ENCODE data around the gene POMGNT1. TPM values are rescaled to one million over a fixed set of nuclear protein-coding genes. Genes with fewer than 3 reads are reported as not detected.

POMGNT1 gene
- total and polyA plus RNA-seq, 10 of the 15 experiments (the other 5 are each of a cell fraction or from before 2014, with no cell fraction given): 8.6 to 35.2 (median 29.5) TPM

- TF ChIP-seq JUNB (IDR thresholded peaks at IDR 0.05) (no peak), MTA3 (IDR thresholded peaks at IDR 0.05; ENCODE audit: borderline replicate concordance, low read length) (no peak), E2F8 (IDR thresholded peaks at IDR 0.05; ENCODE audit: low read depth, partially characterized antibody) (no peak), ZBTB40 (IDR thresholded peaks at IDR 0.05; ENCODE audit: borderline replicate concordance) (no peak), ZSCAN29 (IDR thresholded peaks at IDR 0.05) (no peak)
Observed at GRCh38 chr1:46206399-46206798, 8.2 kb upstream of the POMGNT1 start (continued).

GRCh38 chr1:46205791-46206190 is 7.6 kb upstream of the POMGNT1 start:
- Histone ChIP-seq H3K36me3 (ENCODE audit: control insufficient read depth in 2 of 2, insufficient read depth in 2 of 2, low read length in 1 of 2) (no peaks in the 10 kb centered on the region), H3K27ac (ENCODE audit: control insufficient read depth, insufficient read depth) (no peak overlapping the region), H4K20me1 (ENCODE audit: control insufficient read depth, insufficient read depth) (no peaks in the 10 kb centered on the region), H3K4me1 (ENCODE audit: control insufficient read depth, insufficient read depth, low read length) (peaks cover 3% of the 10 kb centered on the region; the same call in 1 of the 2 replicates), H3K79me2 (ENCODE audit: control insufficient read depth, insufficient read depth, low read length) (no peaks in the 10 kb centered on the region), H3K9ac (ENCODE audit: control insufficient read depth, insufficient read depth, low read length) (no peak overlapping the region), H3K4me2 (ENCODE audit: control insufficient read depth, insufficient read depth) (no peak overlapping the region), H3K9me3 (replicated peaks; ENCODE audit: control insufficient read depth, insufficient read depth, low read length) (no peaks in the 10 kb centered on the region), H3K27me3 (replicated peaks in 1 of 2; ENCODE audit: control insufficient read depth in 2 of 2, insufficient read depth in 2 of 2, low read length in 1 of 2) (no peaks in the 10 kb centered on the region), H2AFZ (ENCODE audit: control insufficient read depth, low read depth, low read length) (no peak overlapping the region), H3K4me3 (no peak overlapping the region)
- FAIRE-seq (no peak), DNase-seq (ENCODE audit: low read depth, low spot score) (no peak), ATAC-seq (no peak)
- ChIA-PET RAD21 (ENCODE audit: unreplicated experiment) (no interaction called here), CTCF (interaction anchor here (4.4 kb wide), 1 partner anchor 19 kb away, joined by 23 read pairs; no protein-coding TSS in a partner anchor), POLR2A (no interaction called here), SMC1A (ENCODE audit: uncharacterized antibody, unreplicated experiment) (interaction anchor here (1.1 to 1.4 kb wide), 2 partner anchors 18 to 22 kb away, joined by 3 to 4 read pairs; no protein-coding TSS in a partner anchor)
- 31% methylated on average over 3 of the region's 3 CpGs for WGBS (ENCODE audit: insufficient coverage, insufficient replicate concordance, low lambda C conversion rate, missing lambda C conversion rate)
- no TSS peak for BruUV-seq (replicated peaks)
- intact Hi-C loops (cut with micrococcal nuclease; ENCODE audit: unreplicated experiment): no loop called here
- no peak for TF ChIP-seq EP300 (IDR thresholded peaks at IDR 0.05; ENCODE audit: borderline replicate concordance in 1 of 2, control insufficient read depth in 1 of 2, low read depth in 2 of 2, low read length in 2 of 2)
- TF ChIP-seq ZBTB40 (IDR thresholded peaks at IDR 0.05; ENCODE audit: borderline replicate concordance): no peak
- TF ChIP-seq CBFB (IDR thresholded peaks at IDR 0.05; ENCODE audit: low read depth): no peak
- no peak for TF ChIP-seq TBL1XR1 (IDR thresholded peaks at IDR 0.05; ENCODE audit: low read depth, low read length)
- TF ChIP-seq BMI1 (IDR thresholded peaks at IDR 0.05; ENCODE audit: borderline replicate concordance): peak; percentile 49; the same call in 1 of the 2 replicates
- no peak for TF ChIP-seq SIN3A (IDR thresholded peaks at IDR 0.05; ENCODE audit: low read depth, low read length)
- no peak for TF ChIP-seq YBX1 (IDR thresholded peaks at IDR 0.05)
- no peak for TF ChIP-seq POLR2A (IDR thresholded peaks at IDR 0.05; ENCODE audit: low read depth, low read length)
- in situ Hi-C loops (cut with MboI): no loop called here
